HL-60 (cell line): ENCODE data around the gene SUMF1.

Source experiments
- DNase-seq, 2 experiments: peaks; one replicate each; pipeline ENCODE4 v3.0.0-alpha.2; 2010 to 2020; ENCODE audit warnings: low read depth in 1 of 2, low spot score in 1 of 2
- H3K27ac ChIP-seq: fragments of 250-450 bp; sonication (Bioruptor Pico); replicated peaks from 2 replicates; pipeline ENCODE4 v1.5.1; 2020; ENCODE audit warnings: mild to moderate bottlenecking, moderate library complexity
- H3K27me3 ChIP-seq: fragments of 250-450 bp; sonication (Bioruptor Pico); 2 replicates; pipeline ENCODE4 v1.5.1; 2021; ENCODE audit warnings: mild to moderate bottlenecking, moderate library complexity; ENCODE audit not compliant: insufficient read depth, poor library complexity, severe bottlenecking
- H3K4me3 ChIP-seq: replicated peaks from 2 replicates; pipeline ENCODE4 v1.5.1; 2011; ENCODE audit warnings: mild to moderate bottlenecking, control low read depth, low read length; ENCODE audit not compliant: insufficient read depth
- CTCF ChIP-seq: IDR thresholded peaks from one replicate; pipeline ENCODE4 v1.5.1; 2011; ENCODE audit warnings: low read length, control low read depth, inconsistent platforms; ENCODE audit not compliant: insufficient read depth
- GABPA ChIP-seq: IDR thresholded peaks from 2 replicates; pipeline ENCODE4 v1.6.1; 2012; ENCODE audit warnings: low read depth
- POLR2AphosphoS5 ChIP-seq: IDR thresholded peaks from 2 replicates; pipeline ENCODE4 v1.6.1; 2012; ENCODE audit warnings: low read depth
- REST ChIP-seq: IDR thresholded peaks from 2 replicates; pipeline ENCODE4 v1.6.1; 2012; ENCODE audit warnings: low read depth; ENCODE audit not compliant: insufficient replicate concordance
- SPI1 ChIP-seq: IDR thresholded peaks from 2 replicates; pipeline ENCODE4 v1.6.1; 2012; ENCODE audit warnings: low read depth, mild to moderate bottlenecking, borderline replicate concordance

SUMF1 gene

GRCh38 chr3:4351872-4352271 lies 115.2 kb downstream of the SUMF1 start:
- H3K27me3 ChIP-seq, result no peaks in the 10 kb centered on the region
- no peak overlapping the region for H3K27ac ChIP-seq
- no peak overlapping the region for H3K4me3 ChIP-seq
- TF ChIP-seq SPI1, result no peak
- no peak for TF ChIP-seq POLR2AphosphoS5
- TF ChIP-seq CTCF, result no peak
- no peak for TF ChIP-seq GABPA
- TF ChIP-seq REST, result no peak
- DNase-seq, result no peak

- peak; percentile 5 to 14 for DNase-seq
- no peak for TF ChIP-seq REST
- no peak for TF ChIP-seq CTCF
- TF ChIP-seq GABPA, result no peak
- TF ChIP-seq POLR2AphosphoS5, result no peak
- no peak for TF ChIP-seq SPI1
- Histone ChIP-seq H3K27me3 (no peaks in the 10 kb centered on the region), H3K4me3 (no peak overlapping the region), H3K27ac (peak overlapping the region; percentile 21; the same call in 1 of the 2 replicates)
Measured at GRCh38 chr3:4351164-4351855, 115.8 kb downstream of the SUMF1 start.

- DNase-seq, result peak; percentile 16 to 66
- Histone ChIP-seq H3K27me3 (no peaks in the 10 kb centered on the region), H3K27ac (peak overlapping the region; percentile 21; the same call in 1 of the 2 replicates), H3K4me3 (no peak overlapping the region)
- TF ChIP-seq CTCF, result peak; percentile 38
- TF ChIP-seq POLR2AphosphoS5, result no peak
Measured at GRCh38 chr3:4350789-4351163, 116.3 kb downstream of the SUMF1 start.

DNA sequence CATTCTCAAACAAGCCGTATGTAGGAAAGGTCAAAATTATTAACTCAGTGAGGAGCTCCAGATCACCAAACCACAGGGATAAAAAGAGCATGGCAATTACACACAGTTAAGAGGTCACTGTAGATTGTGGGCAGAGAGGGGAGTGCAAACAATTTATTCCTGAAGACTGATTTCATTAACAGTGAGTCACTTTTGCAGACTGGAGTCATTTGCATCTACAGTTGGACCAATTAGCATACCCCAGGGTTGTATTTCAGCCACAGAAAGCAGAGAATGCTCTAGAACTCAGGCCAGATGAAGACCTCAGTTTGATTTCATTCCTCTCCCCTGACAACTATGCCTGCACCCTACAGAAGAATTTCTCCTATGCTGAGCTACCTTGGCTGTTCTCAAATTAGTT lies 123.8 kb downstream of the SUMF1 start:
- TF ChIP-seq CTCF, result no peak
- no peak for TF ChIP-seq POLR2AphosphoS5
- DNase-seq, result no peak
- H3K27ac ChIP-seq, result no peak overlapping the region
- no peaks in the 10 kb centered on the region for H3K27me3 ChIP-seq
- no peak overlapping the region for H3K4me3 ChIP-seq
